ENCODE data around the gene IL31.

- TF ChIP-seq ZNF292 (tag by site-specific recombination; IDR thresholded peaks at IDR 0.05; ENCODE audit: borderline replicate concordance, low read depth) (no peak), ZNF121 (tag by site-specific recombination; IDR thresholded peaks at IDR 0.05) (no peak), CTCF (tag by site-specific recombination; IDR thresholded peaks at IDR 0.05) (no peak)
Measured at GRCh38 chr12:122130150-122130549, 43.9 kb downstream of the IL31 start.
